HUES48 (cell line): ENCODE results near the gene NRG3.

ENCODE experiments used
- H3K27ac ChIP-seq: one replicate; pipeline ENCODE4 v1.7.0; 2013; ENCODE audit warnings: low read depth, low read length, inconsistent platforms
- H3K27me3 ChIP-seq: 2 replicates; pipeline ENCODE4 v1.6.1; 2013; ENCODE audit warnings: mild to moderate bottlenecking, low read length; ENCODE audit not compliant: control insufficient read depth, insufficient read depth
- H3K36me3 ChIP-seq: 2 replicates; pipeline ENCODE4 v1.6.1; 2013; ENCODE audit warnings: low read length; ENCODE audit not compliant: control insufficient read depth, insufficient read depth
- H3K4me1 ChIP-seq: 2 replicates; pipeline ENCODE4 v1.6.1; 2013; ENCODE audit warnings: mild to moderate bottlenecking, low read length; ENCODE audit not compliant: control insufficient read depth, insufficient read depth
- H3K4me3 ChIP-seq: 2 replicates; pipeline ENCODE4 v1.5.1; 2013; ENCODE audit warnings: mild to moderate bottlenecking, low read depth, low read length
- H3K9ac ChIP-seq: 2 replicates; pipeline ENCODE4 v1.6.1; 2013; ENCODE audit warnings: mild to moderate bottlenecking, low read depth, low read length, moderate library complexity
- H3K9me3 ChIP-seq: 2 replicates; pipeline ENCODE4 v1.6.1; 2013; ENCODE audit warnings: low read length; ENCODE audit not compliant: control insufficient read depth, insufficient read depth

NRG3 gene

DNA sequence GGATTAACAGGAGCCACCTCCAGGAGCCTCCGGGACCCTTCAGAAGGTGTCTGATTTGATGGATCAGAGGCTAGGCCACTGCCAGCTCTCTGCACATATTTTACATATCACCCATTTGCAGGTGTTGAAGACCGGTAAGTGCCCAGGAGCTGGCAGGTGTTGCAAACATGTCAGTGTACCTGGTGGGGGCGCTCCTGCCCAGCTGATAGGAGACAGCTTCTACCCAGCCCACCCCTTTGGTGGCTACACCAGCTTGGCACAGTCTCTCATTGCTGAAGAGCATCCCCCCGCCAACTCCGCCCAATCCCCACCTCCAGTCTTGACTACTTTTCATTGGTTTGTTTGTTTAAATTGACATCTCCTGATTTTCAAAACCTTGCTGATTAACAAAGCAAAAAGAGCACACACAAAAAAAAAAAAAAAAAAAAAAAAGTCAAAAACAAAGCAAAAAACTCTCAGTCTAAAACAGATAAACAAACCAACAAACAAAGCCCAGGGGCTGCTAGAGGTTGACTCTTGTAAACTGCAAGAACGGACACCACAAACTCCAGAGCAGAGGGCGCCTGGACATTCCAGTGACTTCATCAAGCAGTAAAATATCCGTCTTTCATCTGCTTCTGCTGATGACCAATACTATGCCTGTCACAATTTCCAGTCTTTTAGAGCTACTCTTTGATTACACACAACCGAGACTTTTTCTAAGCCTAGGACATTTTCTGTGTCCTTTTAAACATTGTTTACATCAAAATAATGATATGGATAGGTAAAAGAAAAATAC lies 275.3 kb downstream of the NRG3 start:
- Histone ChIP-seq H3K9ac (no peak overlapping the region), H3K27me3 (no peaks in the 10 kb centered on the region), H3K4me3 (no peak overlapping the region), H3K27ac (no peak overlapping the region), H3K9me3 (no peaks in the 10 kb centered on the region), H3K36me3 (no peaks in the 10 kb centered on the region), H3K4me1 (peaks cover 27% of the 10 kb centered on the region)

DNA sequence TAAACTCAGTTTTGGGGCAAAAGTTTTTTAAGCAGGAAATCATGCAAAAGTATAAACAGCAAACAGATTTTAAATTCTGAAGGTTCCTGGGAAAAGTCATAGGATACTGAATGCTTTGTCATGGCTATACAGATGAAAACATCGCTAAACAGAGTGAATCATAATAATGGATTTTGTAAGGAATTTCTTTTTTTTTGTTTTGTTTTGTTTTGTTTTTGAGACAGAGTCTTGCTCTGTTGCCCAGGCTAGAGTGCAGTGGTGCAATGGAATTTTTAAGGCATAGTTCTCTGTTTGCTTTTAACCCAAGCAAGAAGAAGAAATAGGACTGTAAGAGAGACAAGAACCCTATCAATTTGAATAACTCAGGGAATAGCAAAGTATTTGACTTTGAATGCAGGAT lies 285.3 kb downstream of the NRG3 start:
- no peaks in the 10 kb centered on the region for H3K36me3 ChIP-seq
- H3K9ac ChIP-seq: no peak overlapping the region
- H3K4me1 ChIP-seq: no peaks in the 10 kb centered on the region
- H3K27me3 ChIP-seq: no peaks in the 10 kb centered on the region
- no peak overlapping the region for H3K4me3 ChIP-seq
- no peak overlapping the region for H3K27ac ChIP-seq
- no peaks in the 10 kb centered on the region for H3K9me3 ChIP-seq

DNA sequence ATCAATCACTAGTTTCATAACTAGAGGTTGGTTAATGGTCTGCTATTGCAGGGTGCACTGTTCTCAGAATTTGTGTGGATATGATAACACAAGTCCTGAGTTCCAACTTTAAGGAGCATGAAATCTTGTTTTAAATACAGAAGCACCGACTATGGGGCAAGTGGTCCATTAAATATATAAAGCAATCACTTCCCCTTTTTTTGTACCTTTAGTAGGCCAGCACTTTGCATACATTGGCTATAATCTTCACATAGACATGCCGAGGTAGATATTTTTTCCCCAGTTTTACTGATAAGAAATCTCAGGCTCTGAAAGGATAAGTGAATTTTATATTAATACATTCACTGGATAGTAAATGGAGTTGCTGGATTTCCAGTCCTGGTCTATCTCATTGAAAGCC lies 286.3 kb downstream of the NRG3 start:
- Histone ChIP-seq H3K4me3 (no peak overlapping the region), H3K36me3 (no peaks in the 10 kb centered on the region), H3K27me3 (no peaks in the 10 kb centered on the region), H3K9me3 (no peaks in the 10 kb centered on the region), H3K27ac (no peak overlapping the region), H3K4me1 (no peaks in the 10 kb centered on the region), H3K9ac (no peak overlapping the region)

DNA sequence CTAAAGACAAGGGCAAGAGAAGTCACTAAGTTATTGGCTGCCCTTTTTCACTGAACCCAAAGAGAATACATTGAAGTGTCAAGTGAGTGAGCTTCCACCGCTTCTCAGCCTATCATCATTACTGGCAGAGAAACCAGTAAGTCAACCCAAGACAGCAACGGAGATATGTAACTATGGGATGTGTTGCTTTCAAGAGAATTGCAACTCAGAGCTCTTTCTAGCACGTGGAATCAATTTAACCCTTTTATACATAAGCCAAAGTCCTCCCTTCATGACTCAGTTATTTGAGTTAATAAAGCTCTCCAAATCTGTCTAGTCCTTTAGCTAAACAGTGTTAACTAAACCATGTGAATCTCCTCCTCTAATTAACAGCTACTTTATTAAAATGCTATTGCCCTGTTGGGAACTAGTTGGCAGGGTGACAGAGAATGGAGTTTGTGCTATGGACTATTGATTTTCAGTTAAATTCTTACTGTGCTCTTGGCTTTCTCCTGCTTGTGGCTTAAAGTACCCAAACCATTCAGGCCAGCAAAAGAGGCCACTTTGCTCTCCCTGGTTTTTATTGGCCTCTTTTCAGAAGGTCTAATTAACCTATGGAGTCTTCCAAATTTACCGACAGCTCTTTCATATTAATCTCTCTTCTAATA lies 287.7 kb downstream of the NRG3 start:
- H3K36me3 ChIP-seq: no peaks in the 10 kb centered on the region
- H3K4me3 ChIP-seq: no peak overlapping the region
- no peaks in the 10 kb centered on the region for H3K27me3 ChIP-seq
- H3K9me3 ChIP-seq: no peaks in the 10 kb centered on the region
- H3K4me1 ChIP-seq: no peaks in the 10 kb centered on the region
- H3K27ac ChIP-seq: no peak overlapping the region
- H3K9ac ChIP-seq: no peak overlapping the region

DNA sequence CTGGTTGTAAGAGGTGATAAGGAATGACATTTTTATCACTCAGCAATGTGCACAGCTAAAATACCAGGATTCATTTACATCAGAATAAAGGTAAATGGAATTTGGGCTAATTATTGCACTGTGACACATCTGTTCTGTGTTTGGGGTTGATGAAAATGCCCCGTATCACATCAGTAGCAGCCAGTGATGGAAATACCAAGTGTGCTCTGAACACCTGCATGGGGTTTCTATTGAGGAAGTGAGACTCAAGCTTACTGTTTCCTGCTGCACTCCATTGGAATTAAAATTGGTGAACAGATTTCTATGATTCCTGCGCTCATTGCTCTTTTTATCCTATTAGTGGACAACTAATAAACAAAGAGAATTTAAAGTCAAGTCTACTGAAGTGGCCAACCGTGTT lies 296.9 kb downstream of the NRG3 start:
- Histone ChIP-seq H3K27ac (no peak overlapping the region), H3K27me3 (no peaks in the 10 kb centered on the region), H3K36me3 (no peaks in the 10 kb centered on the region), H3K4me3 (no peak overlapping the region), H3K4me1 (no peaks in the 10 kb centered on the region), H3K9ac (no peak overlapping the region), H3K9me3 (no peaks in the 10 kb centered on the region)

DNA sequence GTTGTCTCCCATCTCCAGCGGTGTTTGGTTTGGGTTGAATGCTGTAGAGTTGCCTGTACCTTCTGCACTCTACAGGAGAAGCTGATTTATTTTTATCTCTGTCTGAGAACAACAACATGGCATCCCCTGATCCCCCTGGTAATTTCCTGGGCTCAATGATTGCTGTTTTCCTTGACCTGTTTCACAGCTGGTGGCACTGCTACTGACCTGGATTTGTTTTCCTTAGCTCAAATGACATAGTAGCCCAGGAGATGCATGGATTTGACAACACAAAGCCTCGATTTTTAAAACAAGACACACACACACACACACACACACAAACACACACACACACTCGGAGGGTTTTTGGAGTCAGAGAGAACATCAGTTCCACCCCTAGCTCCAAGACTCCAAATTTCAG lies 301.6 kb downstream of the NRG3 start:
- Histone ChIP-seq H3K9me3 (no peaks in the 10 kb centered on the region), H3K36me3 (no peaks in the 10 kb centered on the region), H3K4me1 (no peaks in the 10 kb centered on the region), H3K4me3 (no peak overlapping the region), H3K27ac (no peak overlapping the region), H3K27me3 (no peaks in the 10 kb centered on the region), H3K9ac (no peak overlapping the region)

DNA sequence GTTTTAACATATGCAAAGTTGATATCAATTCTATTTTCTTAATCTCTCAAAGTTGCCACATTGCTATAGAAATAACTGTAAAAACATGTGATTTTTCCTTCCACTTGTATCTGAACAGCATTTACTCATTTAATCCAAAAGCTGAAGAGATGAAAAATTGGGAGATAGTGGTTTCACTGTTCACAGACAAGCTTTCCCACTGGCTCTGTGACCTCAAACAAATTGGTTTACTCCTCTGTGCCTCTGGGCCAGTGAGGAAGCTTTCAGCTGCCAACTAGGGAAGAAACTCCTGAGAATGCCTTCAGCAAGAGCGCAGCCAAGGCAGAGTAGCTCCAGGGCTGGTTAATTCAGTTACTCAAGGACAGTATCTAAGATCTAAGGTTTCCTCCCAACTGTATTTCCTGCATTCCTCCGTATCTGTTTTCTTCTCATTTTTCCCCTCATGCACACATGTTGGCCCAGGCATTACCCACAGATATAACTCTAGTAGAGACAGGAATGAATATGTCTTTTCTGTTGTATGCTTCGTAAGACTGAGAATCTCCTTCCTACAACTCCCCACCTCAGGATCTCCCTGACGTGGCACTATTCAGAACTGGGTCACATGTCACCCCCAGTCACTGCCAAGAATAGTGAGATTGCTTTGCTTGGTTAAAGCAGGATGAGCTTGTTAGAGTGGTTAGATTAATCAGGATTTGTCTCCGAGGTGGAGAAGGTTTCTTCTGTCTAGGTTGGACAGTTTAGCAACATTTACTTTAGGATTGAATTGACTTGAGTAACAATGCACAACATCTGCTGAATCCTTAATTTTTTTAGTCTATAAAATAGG lies 315.7 kb downstream of the NRG3 start:
- Histone ChIP-seq H3K4me1 (no peaks in the 10 kb centered on the region), H3K36me3 (no peaks in the 10 kb centered on the region), H3K27me3 (no peaks in the 10 kb centered on the region), H3K9ac (no peak overlapping the region), H3K27ac (no peak overlapping the region), H3K4me3 (no peak overlapping the region), H3K9me3 (no peaks in the 10 kb centered on the region)

DNA sequence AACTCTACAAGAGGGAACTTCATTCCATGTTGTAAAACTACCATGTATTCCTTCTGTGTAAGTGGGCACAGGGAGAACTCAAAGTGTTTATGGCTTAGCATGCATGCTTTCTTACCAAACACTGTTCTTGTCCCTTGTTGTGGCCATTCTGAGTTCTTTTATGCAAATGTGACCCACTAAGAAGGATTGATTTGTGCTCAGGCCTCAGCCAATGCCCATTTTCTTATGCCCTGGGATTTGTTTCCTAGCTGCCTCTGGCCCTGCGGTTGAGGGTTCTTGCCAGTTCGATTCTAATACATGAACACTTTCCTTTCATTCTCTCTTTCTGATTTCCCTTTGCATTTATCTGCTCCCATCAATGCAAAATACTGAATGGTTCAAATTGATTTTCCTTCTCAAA lies 316.7 kb downstream of the NRG3 start:
- H3K27me3 ChIP-seq: no peaks in the 10 kb centered on the region
- no peak overlapping the region for H3K9ac ChIP-seq
- H3K9me3 ChIP-seq: no peaks in the 10 kb centered on the region
- H3K4me3 ChIP-seq: no peak overlapping the region
- H3K4me1 ChIP-seq: no peaks in the 10 kb centered on the region
- no peak overlapping the region for H3K27ac ChIP-seq
- H3K36me3 ChIP-seq: no peaks in the 10 kb centered on the region

DNA sequence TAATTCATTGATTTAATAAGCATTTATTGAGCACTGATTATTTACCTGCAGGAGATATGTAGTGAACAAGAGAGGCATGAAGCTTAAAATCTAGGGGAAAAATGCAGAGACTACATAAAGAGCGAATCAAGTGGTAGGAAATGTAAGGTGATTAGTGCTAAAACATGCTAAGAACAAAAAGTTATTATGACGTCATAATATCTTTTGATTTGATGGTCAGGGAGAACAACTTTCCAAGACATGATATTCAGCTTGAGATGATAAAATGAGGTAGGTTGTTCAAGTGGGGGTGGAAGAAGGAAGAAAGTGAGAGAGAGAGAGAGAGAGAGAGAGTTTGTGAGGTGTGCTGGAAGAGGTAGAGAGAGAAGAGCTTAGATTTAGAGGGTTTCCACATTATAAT lies 317.7 kb downstream of the NRG3 start:
- Histone ChIP-seq H3K9ac (no peak overlapping the region), H3K36me3 (no peaks in the 10 kb centered on the region), H3K4me3 (no peak overlapping the region)

DNA sequence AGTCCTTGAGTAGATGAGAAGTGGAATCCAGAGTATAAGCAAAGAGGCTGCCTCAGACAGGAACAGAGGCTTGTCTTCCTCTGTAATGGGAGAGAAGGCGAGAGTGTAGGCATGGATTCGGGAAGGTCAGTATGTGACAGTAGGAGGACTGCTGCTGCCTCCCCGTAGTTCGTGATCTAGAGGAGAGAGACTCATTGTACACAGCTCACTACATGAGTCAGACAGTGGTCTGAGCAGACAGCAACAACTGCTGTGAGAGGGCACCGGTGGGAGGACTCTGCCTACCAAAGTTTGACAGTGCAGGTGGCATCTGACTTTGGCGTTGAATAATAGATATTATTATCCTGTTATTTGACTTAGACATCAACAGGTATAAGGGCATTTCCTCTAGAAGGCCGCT lies 319.4 kb downstream of the NRG3 start:
- H3K9ac ChIP-seq: no peak overlapping the region
- no peaks in the 10 kb centered on the region for H3K9me3 ChIP-seq
- no peaks in the 10 kb centered on the region for H3K4me1 ChIP-seq
- no peaks in the 10 kb centered on the region for H3K36me3 ChIP-seq
- no peak overlapping the region for H3K27ac ChIP-seq
- H3K4me3 ChIP-seq: no peak overlapping the region
- no peaks in the 10 kb centered on the region for H3K27me3 ChIP-seq

More for the DNA sequence above, 317.7 kb downstream of the NRG3 start:
- Histone ChIP-seq H3K27ac (no peak overlapping the region), H3K27me3 (no peaks in the 10 kb centered on the region), H3K4me1 (no peaks in the 10 kb centered on the region), H3K9me3 (no peaks in the 10 kb centered on the region)

DNA sequence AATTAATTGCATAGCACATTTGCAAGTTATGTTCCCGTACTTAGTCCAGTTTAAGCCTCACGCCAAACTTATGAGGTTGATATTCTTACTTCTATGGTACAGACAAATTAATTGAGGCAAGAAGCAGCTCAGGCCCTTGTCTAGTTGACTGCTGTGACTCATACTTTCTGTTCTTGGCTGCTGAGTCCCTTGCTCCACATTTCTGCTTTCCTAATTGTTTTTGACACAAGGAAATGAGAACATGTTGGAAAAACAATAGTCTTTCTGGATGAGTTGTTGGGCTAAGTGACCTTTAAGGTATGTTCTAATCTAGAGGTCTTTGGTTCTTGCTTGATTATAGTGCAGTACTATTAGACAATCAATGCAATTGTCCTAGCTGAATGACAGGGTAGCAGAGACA lies 331.8 kb downstream of the NRG3 start:
- H3K9me3 ChIP-seq: no peaks in the 10 kb centered on the region
- no peaks in the 10 kb centered on the region for H3K27me3 ChIP-seq
- H3K4me1 ChIP-seq: peaks cover 3% of the 10 kb centered on the region
- no peak overlapping the region for H3K9ac ChIP-seq
- H3K36me3 ChIP-seq: no peaks in the 10 kb centered on the region
- no peak overlapping the region for H3K4me3 ChIP-seq
- H3K27ac ChIP-seq: no peak overlapping the region
